ENCODE measurements around the gene PRDM11. TPM values are rescaled to one million over a fixed set of nuclear protein-coding genes. Genes with fewer than 3 reads are reported as not detected.

Gene PRDM11
- polyA plus RNA-seq, 6 donors from 2014 or later: 0.75 to 3.6 (median 1.6) TPM

DNA sequence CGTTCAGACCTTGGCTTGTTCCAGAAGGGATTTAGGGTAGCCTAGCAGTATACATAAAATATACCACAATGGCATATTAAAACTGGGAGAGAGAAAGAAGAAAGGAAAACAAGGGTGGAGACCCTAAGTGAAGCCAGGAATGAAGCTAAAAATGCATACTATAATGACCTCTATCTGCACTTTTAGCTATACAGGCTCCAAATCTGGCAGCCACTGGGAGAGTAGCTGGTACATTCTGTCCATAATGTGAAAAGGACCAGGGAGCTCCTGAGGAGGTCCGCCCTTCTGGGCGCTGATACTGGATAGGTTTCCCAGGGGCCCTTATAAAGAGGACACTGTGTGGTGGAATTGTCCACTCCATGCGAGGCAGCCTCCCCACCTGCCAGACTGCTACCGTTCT lies 42.8 kb downstream of the PRDM11 start:
- Mint-ChIP-seq H3K27me3 (no peaks in the 10 kb centered on the region), H3K27ac (peak overlapping the region in 1 of 6 donors; percentile 25), H3K36me3 (peaks cover 3 to 5% of the 10 kb centered on the region in 2 donors), H3K4me1 (no peaks in the 10 kb centered on the region), H3K4me3 (no peak overlapping the region), H3K9me3 (no peaks in the 10 kb centered on the region)
- no peak for ATAC-seq (ENCODE audit: low read depth in 2 of 2)
- DNase-seq: no peak

DNA sequence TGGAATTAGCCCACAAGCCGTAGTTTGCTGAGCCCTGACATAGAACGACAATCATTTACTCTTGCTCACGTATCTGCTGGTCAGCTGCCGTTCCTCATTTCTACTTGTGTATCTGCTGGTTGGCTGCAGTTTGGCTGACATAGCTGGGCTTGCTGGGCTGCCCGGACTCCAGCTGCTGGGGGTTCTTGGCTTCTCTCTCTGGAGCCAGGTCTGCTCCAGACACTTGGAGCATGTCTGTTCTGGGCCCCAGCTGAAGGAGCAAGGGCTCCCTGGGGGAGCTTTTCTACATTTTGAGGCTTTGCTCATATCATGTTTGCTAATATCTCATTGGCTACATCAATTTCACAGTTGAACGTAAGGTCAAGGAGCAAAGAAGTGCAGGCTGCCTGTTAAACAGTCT lies 47.3 kb downstream of the PRDM11 start:
- Mint-ChIP-seq H3K4me3 (no peak overlapping the region), H3K36me3 (peaks cover 5 to 18% of the 10 kb centered on the region in 2 donors), H3K27me3 (no peaks in the 10 kb centered on the region), H3K9me3 (no peaks in the 10 kb centered on the region), H3K4me1 (peaks cover 0 to 4% (median 0%) of the 10 kb centered on the region in 3 donors), H3K27ac (peak overlapping the region in 1 of 6 donors; percentile 21)
- ATAC-seq (ENCODE audit: low read depth in 2 of 2) (no peak), DNase-seq (no peak)

DNA sequence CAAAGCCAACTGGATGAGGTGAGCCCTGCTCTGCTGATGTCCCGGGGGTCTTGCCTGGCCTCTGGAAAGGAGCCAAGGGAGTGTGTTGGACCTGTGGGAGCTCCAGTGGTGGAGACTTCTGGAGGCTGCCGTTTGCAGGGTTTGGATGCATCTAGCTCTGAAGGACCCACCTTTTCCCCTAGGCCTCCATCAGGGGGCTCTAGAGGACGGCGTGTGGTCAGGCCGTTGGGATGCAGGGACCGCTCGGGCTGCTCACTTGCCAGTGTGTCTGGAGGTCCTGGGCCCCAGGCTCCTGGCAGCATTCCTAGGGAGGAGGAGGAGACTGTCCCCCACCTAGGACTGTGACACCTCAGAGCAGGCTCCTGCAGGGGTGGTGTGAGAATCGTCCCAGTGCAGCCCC lies 58.3 kb downstream of the PRDM11 start:
- ATAC-seq (ENCODE audit: low read depth in 2 of 2): no peak
- H3K27me3 Mint-ChIP-seq: no peaks in the 10 kb centered on the region
- H3K9me3 Mint-ChIP-seq: peaks cover 0 to 6% (median 0%) of the 10 kb centered on the region in 7 donors
- peaks cover 20 to 33% of the 10 kb centered on the region in 2 donors for H3K36me3 Mint-ChIP-seq
- H3K4me3 Mint-ChIP-seq: no peak overlapping the region
- DNase-seq: no peak
- H3K27ac Mint-ChIP-seq: no peak overlapping the region
- peaks cover 10 to 17% (median 12%) of the 10 kb centered on the region in 3 donors for H3K4me1 Mint-ChIP-seq

DNA sequence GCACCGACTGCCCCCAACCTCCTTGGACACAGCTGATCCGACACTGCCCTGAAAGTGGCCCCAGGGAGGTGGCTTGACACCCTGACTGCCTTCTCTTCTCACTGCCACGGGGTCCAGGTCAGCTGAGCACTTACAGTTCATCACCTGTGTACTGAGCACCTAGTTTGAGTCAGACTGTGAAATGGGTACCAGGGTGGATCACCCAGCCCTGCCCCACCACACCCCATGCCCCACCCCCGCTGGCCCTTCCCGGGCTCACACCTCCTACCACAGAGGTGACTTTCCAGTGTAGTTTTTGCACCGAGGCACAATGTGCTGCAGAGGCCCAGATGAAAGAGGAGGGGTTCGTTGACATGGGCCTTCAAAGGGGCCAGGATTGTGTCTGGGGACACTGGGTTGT lies 59.5 kb downstream of the PRDM11 start:
- no peaks in the 10 kb centered on the region for H3K27me3 Mint-ChIP-seq
- H3K9me3 Mint-ChIP-seq: peaks cover 0 to 6% (median 0%) of the 10 kb centered on the region in 7 donors
- no peak for ATAC-seq (ENCODE audit: low read depth in 2 of 2)
- peaks cover 16 to 23% (median 18%) of the 10 kb centered on the region in 3 donors for H3K4me1 Mint-ChIP-seq
- peak overlapping the region in 1 of 6 donors; percentile 37 for H3K27ac Mint-ChIP-seq
- DNase-seq: no peak
- no peak overlapping the region for H3K4me3 Mint-ChIP-seq
- peaks cover 20 to 33% of the 10 kb centered on the region in 2 donors for H3K36me3 Mint-ChIP-seq

DNA sequence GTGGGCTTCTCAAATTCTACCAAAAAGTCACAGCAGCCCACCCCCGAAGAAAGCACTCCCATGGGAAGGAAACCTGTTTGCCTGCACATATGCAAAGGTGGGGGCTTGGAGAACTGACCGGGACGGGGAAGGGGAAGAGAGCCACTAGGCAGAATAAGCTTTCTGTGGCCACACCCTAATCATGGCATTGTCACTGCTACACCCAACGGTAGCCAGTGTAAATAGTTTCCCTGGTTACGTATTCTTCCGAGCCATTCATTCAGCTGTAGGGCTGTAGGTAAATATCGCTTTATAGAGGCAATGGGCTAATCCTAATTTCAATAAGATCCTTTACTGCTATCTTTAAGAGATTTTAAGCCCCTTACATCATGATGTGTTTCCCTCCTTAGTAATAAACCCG lies 61.7 kb downstream of the PRDM11 start:
- Mint-ChIP-seq H3K9me3 (peaks cover 0 to 2% (median 0%) of the 10 kb centered on the region in 7 donors), H3K36me3 (peaks cover 7 to 19% of the 10 kb centered on the region in 2 donors), H3K4me1 (peaks cover 16 to 20% (median 18%) of the 10 kb centered on the region in 3 donors), H3K27me3 (no peaks in the 10 kb centered on the region), H3K27ac (no peak overlapping the region), H3K4me3 (no peak overlapping the region)
- ATAC-seq (ENCODE audit: low read depth in 2 of 2): no peak
- DNase-seq: no peak

DNA sequence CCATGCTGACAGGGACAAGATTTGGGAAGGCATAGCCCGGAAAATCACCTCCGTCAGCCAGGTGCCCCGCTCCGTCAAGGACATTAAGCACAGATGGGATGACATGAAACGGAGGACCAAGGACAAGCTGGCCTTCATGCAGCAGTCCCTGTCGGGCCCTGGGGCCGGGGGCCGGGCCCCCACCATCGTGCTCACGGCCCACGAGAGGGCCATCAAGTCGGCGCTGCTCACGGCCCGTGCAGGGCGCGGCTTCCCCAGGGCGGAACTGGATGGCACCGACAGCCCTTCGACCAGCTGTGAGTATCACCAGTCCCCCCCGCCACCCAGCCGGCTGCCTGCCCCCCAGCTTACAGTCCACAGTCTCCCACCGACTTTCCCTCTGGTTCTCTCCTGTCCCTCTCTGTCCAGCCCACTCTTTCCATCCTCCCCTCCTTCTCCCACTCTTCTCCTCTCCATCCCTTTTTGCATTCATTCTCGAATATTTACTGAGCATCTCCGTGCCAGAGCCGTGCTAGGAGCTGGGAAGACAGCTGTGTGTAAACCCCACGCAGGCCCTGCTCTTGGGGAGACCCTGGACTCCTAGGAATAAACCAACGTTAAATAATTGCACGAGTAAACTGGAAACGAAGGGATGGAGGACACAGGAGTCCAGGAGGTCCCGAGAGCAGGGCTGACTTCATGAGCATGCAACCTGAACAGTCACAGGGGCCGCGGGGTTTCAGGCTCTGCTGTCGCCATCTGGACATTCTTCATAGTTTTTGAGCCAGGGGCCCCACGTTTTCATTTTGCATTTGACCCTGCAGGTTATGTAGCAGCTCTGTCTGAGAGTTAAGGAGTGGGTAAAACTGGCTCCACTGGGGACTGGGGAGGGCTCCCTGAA lies 62.8 kb downstream of the PRDM11 start:
- no peaks in the 10 kb centered on the region for H3K27me3 Mint-ChIP-seq
- no peak for ATAC-seq (ENCODE audit: low read depth in 2 of 2)
- no peaks in the 10 kb centered on the region for H3K9me3 Mint-ChIP-seq
- H3K27ac Mint-ChIP-seq: peak overlapping the region in 2 of 6 donors; percentile 23 to 33
- H3K36me3 Mint-ChIP-seq: peaks cover 5 to 15% of the 10 kb centered on the region in 2 donors
- H3K4me1 Mint-ChIP-seq: peaks cover 16 to 22% (median 20%) of the 10 kb centered on the region in 3 donors
- no peak for DNase-seq
- H3K4me3 Mint-ChIP-seq: peak overlapping the region in 3 of 8 donors; percentile 20 to 69 (median 23)

DNA sequence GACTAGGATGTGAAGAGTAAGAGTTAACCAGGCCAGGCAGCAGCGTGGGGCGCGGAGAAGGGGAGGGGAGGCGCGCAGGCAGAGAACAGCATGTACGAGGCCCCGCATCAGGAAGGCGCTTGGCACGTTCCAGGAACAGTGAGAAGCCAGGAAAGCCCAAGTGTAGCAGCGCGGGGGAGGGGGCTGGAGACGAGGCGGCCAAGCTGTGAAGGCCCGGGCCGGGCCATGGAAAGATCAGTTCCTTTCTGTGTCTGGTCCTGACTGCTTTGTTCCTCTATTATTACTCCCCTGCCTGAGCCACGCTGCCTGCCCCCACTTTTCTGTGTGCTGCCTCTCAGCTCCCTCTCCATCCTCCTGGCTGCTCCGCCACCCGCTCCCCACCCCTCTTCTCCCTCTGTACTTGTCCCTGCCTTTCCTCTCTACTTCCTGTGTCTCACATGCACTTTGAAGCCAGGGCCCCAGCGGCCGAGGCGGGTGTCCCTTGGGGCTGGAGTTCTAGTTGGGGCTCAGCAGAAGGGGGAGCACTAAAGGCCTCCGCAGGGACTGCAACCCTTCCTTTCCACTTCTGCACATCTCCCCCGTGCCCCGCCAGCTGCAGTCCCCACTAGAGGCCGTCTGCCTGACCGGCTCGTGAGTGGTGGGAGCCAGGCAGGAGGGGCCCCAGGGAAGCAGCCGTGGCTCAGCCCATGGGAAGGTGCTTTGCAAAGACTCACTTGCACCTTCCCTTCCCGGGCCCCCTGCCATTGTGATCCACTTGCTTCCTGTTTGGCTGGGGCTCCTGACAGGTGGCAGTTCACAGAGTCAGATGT lies 63.7 kb downstream of the PRDM11 start:
- H3K4me3 Mint-ChIP-seq: peak overlapping the region in 5 of 8 donors; percentile 4 to 69 (median 20)
- peaks cover 5 to 15% of the 10 kb centered on the region in 2 donors for H3K36me3 Mint-ChIP-seq
- no peaks in the 10 kb centered on the region for H3K9me3 Mint-ChIP-seq
- peaks cover 20 to 28% (median 22%) of the 10 kb centered on the region in 3 donors for H3K4me1 Mint-ChIP-seq
- DNase-seq: no peak
- H3K27me3 Mint-ChIP-seq: no peaks in the 10 kb centered on the region
- ATAC-seq (ENCODE audit: low read depth in 2 of 2): peak; percentile 39 to 47
- H3K27ac Mint-ChIP-seq: peak overlapping the region in 3 of 6 donors; percentile 23 to 83 (median 78)

DNA sequence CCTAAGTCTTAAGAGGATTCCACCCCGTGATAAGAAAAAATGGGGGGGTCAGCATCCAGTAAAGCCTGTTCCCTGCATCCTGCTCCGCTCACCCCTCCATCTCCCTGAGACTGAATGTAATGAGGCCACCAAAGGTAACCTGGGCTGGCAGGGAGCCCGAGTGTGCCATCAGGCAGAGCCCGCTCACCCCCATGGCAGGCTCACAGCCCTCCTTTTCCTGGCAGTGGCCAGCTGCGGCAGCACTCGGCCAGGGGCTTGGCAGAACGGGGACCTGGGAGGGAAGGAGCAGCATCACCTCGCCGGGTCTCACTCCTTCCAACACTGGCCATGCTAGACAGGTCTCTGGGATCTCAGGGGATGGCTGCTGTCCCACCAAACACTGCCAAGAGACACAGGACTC lies 64.4 kb downstream of the PRDM11 start:
- Mint-ChIP-seq H3K9me3 (no peaks in the 10 kb centered on the region), H3K36me3 (peaks cover 5 to 15% of the 10 kb centered on the region in 2 donors), H3K27ac (no peak overlapping the region), H3K4me1 (peaks cover 20 to 27% (median 26%) of the 10 kb centered on the region in 3 donors), H3K27me3 (no peaks in the 10 kb centered on the region), H3K4me3 (no peak overlapping the region)
- ATAC-seq (ENCODE audit: low read depth in 2 of 2) (no peak), DNase-seq (no peak)

DNA sequence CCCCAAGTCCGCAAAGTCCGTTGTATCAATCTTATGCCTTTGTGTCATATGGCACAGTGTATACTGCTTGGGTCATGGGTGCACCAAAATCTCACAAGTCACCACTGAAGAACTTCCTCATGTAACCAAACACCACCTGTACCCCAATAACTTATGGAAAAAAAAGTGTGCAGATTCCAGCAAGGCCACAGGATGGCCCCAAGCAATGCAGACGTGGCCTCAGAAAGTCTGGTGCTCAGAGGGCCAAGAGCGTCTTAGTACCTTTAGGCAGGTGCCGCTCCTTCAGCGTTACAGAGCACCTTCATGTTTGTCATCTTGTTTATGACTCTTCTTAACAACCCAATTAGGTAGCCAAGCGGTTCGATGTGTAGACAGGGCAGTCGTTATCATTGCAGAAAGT lies 65.3 kb downstream of the PRDM11 start:
- H3K4me1 Mint-ChIP-seq: peaks cover 24 to 27% (median 26%) of the 10 kb centered on the region in 3 donors
- no peaks in the 10 kb centered on the region for H3K9me3 Mint-ChIP-seq
- H3K27me3 Mint-ChIP-seq: no peaks in the 10 kb centered on the region
- H3K27ac Mint-ChIP-seq: no peak overlapping the region
- DNase-seq (no peak), ATAC-seq (ENCODE audit: low read depth in 2 of 2) (no peak)
- H3K36me3 Mint-ChIP-seq: peaks cover 5 to 15% of the 10 kb centered on the region in 2 donors
- H3K4me3 Mint-ChIP-seq: no peak overlapping the region

DNA sequence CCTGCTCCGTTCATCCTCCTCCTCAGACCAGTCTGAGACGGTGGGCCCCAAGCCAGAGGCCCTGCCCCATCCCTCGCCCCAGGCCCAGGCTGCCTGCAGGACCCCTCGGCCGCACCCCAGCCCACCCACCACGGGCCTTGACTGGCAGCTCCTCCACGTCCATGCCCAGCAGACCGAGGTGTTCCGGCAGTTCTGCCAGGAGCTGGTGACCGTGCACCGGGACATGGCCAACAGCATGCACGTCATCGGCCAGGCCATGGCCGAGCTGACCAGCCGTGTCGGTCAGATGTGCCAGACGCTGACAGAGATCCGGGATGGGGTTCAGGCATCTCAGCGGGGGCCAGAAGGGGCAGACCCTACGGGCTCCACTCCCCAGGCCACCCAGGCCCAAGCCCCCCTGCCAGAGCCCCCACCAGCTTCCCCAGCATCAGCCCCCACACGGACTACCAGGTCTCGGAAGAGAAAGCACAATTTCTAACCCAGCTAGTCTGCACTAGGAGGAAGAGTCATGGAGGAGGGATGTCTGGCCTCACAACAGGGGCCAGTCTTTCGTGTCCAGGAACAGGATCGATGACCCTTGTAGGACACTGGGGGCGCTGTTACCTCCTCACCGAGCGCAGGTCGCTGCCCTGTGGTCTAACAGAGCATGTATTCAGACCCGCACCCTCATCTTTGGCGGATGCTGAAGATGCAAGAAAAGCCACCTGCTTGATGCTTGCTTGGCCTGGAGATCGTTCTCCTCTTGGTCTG lies 66.3 kb downstream of the PRDM11 start:
- ATAC-seq (ENCODE audit: low read depth in 2 of 2) (no peak), DNase-seq (no peak)
- Mint-ChIP-seq H3K4me1 (peaks cover 24 to 27% (median 26%) of the 10 kb centered on the region in 3 donors), H3K27me3 (no peaks in the 10 kb centered on the region), H3K9me3 (no peaks in the 10 kb centered on the region), H3K4me3 (no peak overlapping the region), H3K36me3 (peaks cover 5 to 15% of the 10 kb centered on the region in 2 donors), H3K27ac (no peak overlapping the region)

DNA sequence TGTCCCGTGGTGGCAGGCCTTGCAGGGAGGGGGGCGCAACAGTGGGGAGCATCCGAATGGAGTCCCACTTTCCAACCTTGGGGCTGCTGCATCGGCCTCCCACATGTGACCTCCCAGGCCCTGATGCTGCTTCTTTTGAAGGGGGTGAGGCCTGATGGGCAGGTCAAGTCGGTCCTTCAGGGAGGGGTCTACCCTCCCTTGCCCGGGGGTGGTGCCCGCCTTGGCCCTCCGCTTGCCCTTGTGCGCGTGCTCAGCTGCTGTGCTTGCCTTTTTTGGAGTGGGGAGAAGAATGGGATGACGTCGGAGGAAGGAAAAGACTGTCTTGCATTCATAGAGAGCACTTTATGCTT lies 66.9 kb downstream of the PRDM11 start:
- Mint-ChIP-seq H3K4me1 (peaks cover 24 to 27% (median 26%) of the 10 kb centered on the region in 3 donors), H3K36me3 (peaks cover 5 to 15% of the 10 kb centered on the region in 2 donors), H3K27ac (peak overlapping the region in 1 of 6 donors; percentile 86), H3K9me3 (no peaks in the 10 kb centered on the region), H3K27me3 (no peaks in the 10 kb centered on the region), H3K4me3 (no peak overlapping the region)
- DNase-seq (no peak), ATAC-seq (ENCODE audit: low read depth in 2 of 2) (no peak)

DNA sequence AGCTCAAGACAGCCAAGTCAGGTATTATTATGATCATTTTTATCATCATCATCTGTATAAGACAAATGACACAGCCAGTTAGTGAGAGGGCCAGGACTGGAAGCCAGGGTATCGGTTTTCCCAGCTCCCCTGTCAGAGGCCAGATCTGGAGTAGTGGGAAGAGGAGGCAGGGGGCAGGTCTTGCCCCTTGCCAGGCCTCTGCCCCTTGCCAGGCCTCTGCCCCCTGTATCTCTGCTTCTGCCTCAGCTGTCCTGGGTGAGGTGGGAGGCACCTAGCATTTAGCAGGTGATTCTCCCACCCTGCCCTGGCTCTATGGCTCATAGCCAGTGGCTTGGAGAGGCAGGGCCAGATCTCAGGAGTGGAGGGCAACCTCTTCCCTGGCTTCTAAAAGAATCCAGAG lies 67.3 kb downstream of the PRDM11 start:
- no peaks in the 10 kb centered on the region for H3K27me3 Mint-ChIP-seq
- H3K4me1 Mint-ChIP-seq: peaks cover 22 to 27% (median 26%) of the 10 kb centered on the region in 3 donors
- H3K36me3 Mint-ChIP-seq: peaks cover 5 to 15% of the 10 kb centered on the region in 2 donors
- H3K27ac Mint-ChIP-seq: peak overlapping the region in 1 of 6 donors; percentile 86
- DNase-seq (no peak), ATAC-seq (ENCODE audit: low read depth in 2 of 2) (no peak)
- no peak overlapping the region for H3K4me3 Mint-ChIP-seq
- H3K9me3 Mint-ChIP-seq: no peaks in the 10 kb centered on the region

Data from naive B cell (primary cell).